K562 (cell line): ENCODE data around the gene HOXA1. TPM values are rescaled to one million over a fixed set of nuclear protein-coding genes. Genes with fewer than 3 reads are reported as not detected.

Experiments used
- ATAC-seq: fragments of 200-7000 bp; cut with Tn5 transposase; 3 replicates; pipeline ENCODE4 v1.9.1; 2020; ENCODE audit warnings: moderate library complexity
- BruUV-seq: library from RNA; stranded (reverse); fragments of 400-500 nt; replicated peaks from 2 replicates; lab custom pipeline; 2021; lab: Mats Ljungman, UMichigan
- CTCF ChIA-PET: fragments of 300-600 bp; formaldehyde crosslinking; extraction: SDS; loops from one replicate; lab custom pipeline; 2021; ENCODE audit warnings: low intra/inter-chr PET ratio; lab: Yijun Ruan, JAX
- POLR2A ChIA-PET: fragments of 300-600, 350-650 bp; sonication (Branson Sonifier 250); formaldehyde crosslinking; extraction: SDS; loops from one replicate; lab custom pipeline; 2021; ENCODE audit warnings: antibody characterized with exemption, inconsistent platforms; lab: Yijun Ruan, JAX
- DNase-seq, 4 experiments: peaks; one replicate each; pipeline versions ENCODE4 v3.0.0 to v3.0.0-alpha.2; 2011 to 2018; ENCODE audit warnings: low spot score in 3 of 4, mixed read lengths in 3 of 4; ENCODE audit errors: extremely low read depth in 1 of 4
- FAIRE-seq: peaks from 2 replicates; lab custom pipeline; 2011; peaks lifted over from hg19 to GRCh38; lab: Jason Lieb, UNC
- H2AFZ ChIP-seq: 2 replicates; pipeline ENCODE4 v1.6.0; 2011; ENCODE audit warnings: low read depth, low read length, control low read depth, inconsistent platforms
- H3K27ac ChIP-seq: fragments of 200-600 bp; 3 replicates; pipeline ENCODE4 v1.8.0; 2011; ENCODE audit warnings: low read depth, mild to moderate bottlenecking, control low read depth, inconsistent platforms, low read length, moderate library complexity, mixed read lengths; ENCODE audit errors: extremely low read depth
- H3K27me3 ChIP-seq, 2 experiments: fragments of 300-600 bp in 1 of 2; 2 replicates in 1 of 2; 3 replicates in 1 of 2; pipeline versions ENCODE4 v1.6.0 to v1.8.0; 2011; ENCODE audit warnings: inconsistent platforms in 2 of 2, low read length in 2 of 2, mild to moderate bottlenecking in 1 of 2, mixed read lengths in 1 of 2, moderate library complexity in 1 of 2; ENCODE audit not compliant: control insufficient read depth in 2 of 2, insufficient read depth in 2 of 2
- H3K36me3 ChIP-seq: fragments of 300-600 bp; 3 replicates; pipeline ENCODE4 v1.8.0; 2011; ENCODE audit warnings: mild to moderate bottlenecking, low read length, inconsistent platforms; ENCODE audit not compliant: control insufficient read depth, insufficient read depth
- H3K4me1 ChIP-seq, 2 experiments: fragments of 200-600 bp in 1 of 2; replicated peaks in 1 of 2; 2 replicates in 1 of 2; 3 replicates in 1 of 2; pipeline versions ENCODE4 v1.5.1 to v1.8.0; 2011; ENCODE audit warnings: inconsistent platforms in 2 of 2, low read length in 2 of 2, mild to moderate bottlenecking in 1 of 2, mixed read lengths in 1 of 2, moderate library complexity in 1 of 2; ENCODE audit not compliant: control insufficient read depth in 2 of 2, insufficient read depth in 2 of 2
- H3K4me2 ChIP-seq: 2 replicates; pipeline ENCODE4 v1.6.1; 2011; ENCODE audit warnings: low read length, control low read depth, inconsistent platforms, mixed read lengths; ENCODE audit not compliant: insufficient read depth
- H3K4me3 ChIP-seq: fragments of 200-600 bp; sonication (generic), shearing (Covaris generic); 2 replicates; pipeline ENCODE4 v1.5.1; 2016; ENCODE audit warnings: control low read depth, inconsistent platforms
- H3K79me2 ChIP-seq: fragments of 200-600 bp; 3 replicates; pipeline ENCODE4 v1.8.0; 2011; ENCODE audit warnings: low read length, inconsistent platforms; ENCODE audit not compliant: control insufficient read depth, insufficient read depth
- H3K9ac ChIP-seq, 2 experiments: 2 replicates each; pipeline versions ENCODE4 v1.6.0 to v1.6.1; 2011; ENCODE audit warnings: low read depth in 2 of 2, low read length in 2 of 2, control low read depth in 1 of 2, inconsistent platforms in 1 of 2, mild to moderate bottlenecking in 1 of 2, mixed read lengths in 1 of 2; ENCODE audit not compliant: insufficient read depth in 1 of 2
- H3K9me1 ChIP-seq: one replicate; pipeline ENCODE4 v1.6.0; 2011; ENCODE audit warnings: inconsistent platforms, mild to moderate bottlenecking, low read length, moderate library complexity; ENCODE audit not compliant: control insufficient read depth, insufficient read depth
- H3K9me3 ChIP-seq: replicated peaks from 2 replicates; pipeline ENCODE4 v1.5.1; 2011; ENCODE audit warnings: low read depth, low read length, inconsistent platforms; ENCODE audit not compliant: control insufficient read depth, insufficient read depth
- H4K20me1 ChIP-seq: replicated peaks from 2 replicates; pipeline ENCODE4 v1.6.1; 2011; ENCODE audit warnings: low read length, inconsistent platforms, mixed read lengths; ENCODE audit not compliant: control insufficient read depth, insufficient read depth
- BRD9 ChIP-seq: fragments of 450-650 bp; IDR thresholded peaks from 2 replicates; pipeline ENCODE4 v1.6.1; 2018; ENCODE audit warnings: low read depth; ENCODE audit not compliant: partially characterized antibody
- E2F3 ChIP-seq: fragments of 250-450 bp; sonication (Bioruptor Pico); IDR thresholded peaks from 2 replicates; pipeline ENCODE4 v1.4.0; 2020; ENCODE audit warnings: mild to moderate bottlenecking
- HDAC2 ChIP-seq: fragments of 450-650 bp; IDR thresholded peaks from 2 replicates; pipeline ENCODE4 v1.6.1; 2016; ENCODE audit warnings: mild to moderate bottlenecking
- IRF2 ChIP-seq: sonication (generic); formaldehyde crosslinking; IDR thresholded peaks from 2 replicates; pipeline ENCODE4 v1.8.1; 2022; ENCODE audit warnings: mild to moderate bottlenecking, missing genetic modification reagents
- MTA2 ChIP-seq: fragments of 450-650 bp; IDR thresholded peaks from 2 replicates; pipeline ENCODE4 v1.6.1; 2016; ENCODE audit warnings: low read depth
- RNF2 ChIP-seq: sonication (generic); IDR thresholded peaks from 2 replicates; pipeline ENCODE4 v1.6.1; 2016
- TAF15 ChIP-seq: fragments of 200-400 bp; formaldehyde crosslinking; IDR thresholded peaks from 2 replicates; pipeline ENCODE4 v1.6.1; 2017; ENCODE audit warnings: mild to moderate bottlenecking, low read depth, low read length, moderate library complexity
- ZBTB5 ChIP-seq: fragments of 450-650 bp; IDR thresholded peaks from 2 replicates; pipeline ENCODE4 v1.6.1; 2017; ENCODE audit warnings: antibody characterized with exemption
- ZBTB7A ChIP-seq: IDR thresholded peaks from 2 replicates; pipeline ENCODE4 v1.6.1; 2011; ENCODE audit warnings: low read depth, mild to moderate bottlenecking, low read length, moderate library complexity, borderline replicate concordance; ENCODE audit not compliant: control insufficient read depth
- ZBTB9 ChIP-seq: fragments of 450-650 bp; formaldehyde crosslinking; IDR thresholded peaks from 2 replicates; pipeline ENCODE4 v1.4.0; 2020; ENCODE audit warnings: mild to moderate bottlenecking, moderate library complexity
- ZNF41 ChIP-seq: fragments of 250-450 bp; sonication (Bioruptor Pico); conservative IDR thresholded peaks from 2 replicates; pipeline ENCODE4 v1.4.0; 2020; ENCODE audit warnings: mild to moderate bottlenecking
- ZNF512 ChIP-seq: IDR thresholded peaks from 2 replicates; pipeline ENCODE4 v1.6.1; 2016; ENCODE audit warnings: missing genetic modification characterization, missing compliant biosample characterization
- WGBS: fragments of 100-300 bp; shearing (Covaris generic); methylation state at CpG from one replicate; pipeline ENCODE4 v1.1.6; 2016; ENCODE audit warnings: low coverage, mixed read lengths; ENCODE audit not compliant: insufficient coverage; ENCODE audit errors: missing lambda C conversion rate; 5-methylcytosine and 5-hydroxymethylcytosine counted together
- in situ Hi-C: fragments of 300-500 bp; cut with MboI; formaldehyde crosslinking; loops from 4 replicates; pipeline ENCODE4 v1.15.0; 2018; ENCODE audit warnings: inconsistent platforms, mixed read lengths
- intact Hi-C: fragments of 100-400 bp; cut with micrococcal nuclease; formaldehyde crosslinking; loops from 2 replicates; pipeline ENCODE4 v1.14.2; 2022
- polyA plus RNA-seq, 8 experiments: library from polyadenylated mRNA; depleted of rRNA in 4 of 8; stranded (reverse) in 5 of 8; unstranded in 3 of 8; fragments of >200 nt; fragmentation: Nextera tagmentation in 2 of 8; fragmentation: Illumina TruSeq in 1 of 8; extraction: Ambion mirVana in 2 of 8; extraction: Trizol in 1 of 8; gene quantifications; 2 replicates each; pipeline versions ENCODE4 v1.2.1 to v1.2.3, GENCODE V29; 2011 to 2014; ENCODE audit warnings: inconsistent platforms in 1 of 8, missing spikeins in 1 of 8
- total RNA-seq, 7 experiments: library from RNA; depleted of rRNA in 6 of 7; stranded (reverse); fragments of >200 nt in 6 of 7; fragmentation: Illumina TruSeq in 2 of 7; extraction: Trizol in 2 of 7; gene quantifications; 2 replicates each; pipeline versions ENCODE4 v1.2.1 to v1.2.3, GENCODE V29; 2011 to 2021; ENCODE audit warnings: low replicate concordance in 1 of 7
- TF ChIP-seq, protein P1 (sequence below): fragments of 250-450 bp; sonication (Bioruptor Pico); IDR thresholded peaks from 2 replicates; pipeline ENCODE4 v1.8.0; 2021; ENCODE audit warnings: mild to moderate bottlenecking, moderate library complexity
- TF ChIP-seq, protein P2 (sequence below): sonication (generic); formaldehyde crosslinking; IDR thresholded peaks from 2 replicates; pipeline ENCODE4 v1.8.0; 2022; ENCODE audit warnings: mild to moderate bottlenecking, missing genetic modification reagents

Gene HOXA1
- total and polyA plus RNA-seq, 9 of the 15 experiments (the other 6 are each of a cell fraction or from before 2014, with no cell fraction given), result 0.03 to 0.63 (median 0.09) TPM; not detected in 4

GRCh38 chr7:27092819-27093110 is 3.0 kb downstream of the HOXA1 start (continued):
- TF ChIP-seq, protein P1, sequence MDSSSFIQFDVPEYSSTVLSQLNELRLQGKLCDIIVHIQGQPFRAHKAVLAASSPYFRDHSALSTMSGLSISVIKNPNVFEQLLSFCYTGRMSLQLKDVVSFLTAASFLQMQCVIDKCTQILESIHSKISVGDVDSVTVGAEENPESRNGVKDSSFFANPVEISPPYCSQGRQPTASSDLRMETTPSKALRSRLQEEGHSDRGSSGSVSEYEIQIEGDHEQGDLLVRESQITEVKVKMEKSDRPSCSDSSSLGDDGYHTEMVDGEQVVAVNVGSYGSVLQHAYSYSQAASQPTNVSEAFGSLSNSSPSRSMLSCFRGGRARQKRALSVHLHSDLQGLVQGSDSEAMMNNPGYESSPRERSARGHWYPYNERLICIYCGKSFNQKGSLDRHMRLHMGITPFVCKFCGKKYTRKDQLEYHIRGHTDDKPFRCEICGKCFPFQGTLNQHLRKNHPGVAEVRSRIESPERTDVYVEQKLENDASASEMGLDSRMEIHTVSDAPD (CRISPR knock-in tag), result no peak
- TF ChIP-seq ZNF41 (CRISPR knock-in tag) (no peak), ZBTB9 (CRISPR knock-in tag) (no peak), E2F3 (CRISPR knock-in tag) (no peak), HDAC2 (no peak)

GRCh38 chr7:27091941-27092818 is 3.6 kb downstream of the HOXA1 start:
- no peak overlapping the region for H3K4me3 ChIP-seq
- H3K9ac ChIP-seq, result no peak overlapping the region
- H2AFZ ChIP-seq, result no peak overlapping the region
- peaks cover 0 to 20% of the 10 kb centered on the region in 2 experiments; a peak in 2 of 5 replicates for H3K4me1 ChIP-seq
- ATAC-seq, result no peak
- peaks cover 27 to 48% of the 10 kb centered on the region in 2 experiments for H3K27me3 ChIP-seq
- H3K36me3 ChIP-seq, result no peaks in the 10 kb centered on the region
- in situ Hi-C loops (no loop called here), intact Hi-C loops (no loop called here)
- no peak overlapping the region for H3K27ac ChIP-seq
- ChIA-PET POLR2A (interaction anchor here (0.8 kb wide), 1 partner anchor 9 kb away, joined by 7 read pairs; no protein-coding TSS in a partner anchor), CTCF (no interaction called here)
- 3% methylated on average over 9 of the region's 9 CpGs for WGBS
- no peaks in the 10 kb centered on the region for H3K9me1 ChIP-seq
- no peak for DNase-seq
- no peak for FAIRE-seq
- H3K9me3 ChIP-seq, result no peaks in the 10 kb centered on the region
- no peaks in the 10 kb centered on the region for H4K20me1 ChIP-seq
- no peak overlapping the region for H3K4me2 ChIP-seq
- no peaks in the 10 kb centered on the region for H3K79me2 ChIP-seq
- BruUV-seq, result no TSS peak
- no peak for TF ChIP-seq MTA2
- no peak for TF ChIP-seq ZBTB5
- no peak for TF ChIP-seq ZBTB7A
- no peak for TF ChIP-seq RNF2
- TF ChIP-seq, protein P2, sequence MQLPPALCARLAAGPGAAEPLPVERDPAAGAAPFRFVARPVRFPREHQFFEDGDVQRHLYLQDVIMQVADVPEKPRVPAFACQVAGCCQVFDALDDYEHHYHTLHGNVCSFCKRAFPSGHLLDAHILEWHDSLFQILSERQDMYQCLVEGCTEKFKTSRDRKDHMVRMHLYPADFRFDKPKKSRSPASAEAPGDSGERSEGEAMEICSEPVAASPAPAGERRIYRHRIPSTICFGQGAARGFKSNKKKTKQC (CRISPR knock-in tag), result no peak
- no peak for TF ChIP-seq ZNF512 (tag)
- no peak for TF ChIP-seq BRD9
- TF ChIP-seq IRF2, result no peak
- no peak for TF ChIP-seq TAF15
